GM19372 (cell line): ENCODE data around the gene FIBCD1.

Source experiments
- ATAC-seq: cut with Tn5 transposase; IDR thresholded peaks from one replicate; pipeline ENCODE4 v1.9.1; 2021; ENCODE audit warnings: mild to moderate bottlenecking, low read depth, moderate library complexity; ENCODE audit not compliant: unreplicated experiment

FIBCD1 gene

DNA sequence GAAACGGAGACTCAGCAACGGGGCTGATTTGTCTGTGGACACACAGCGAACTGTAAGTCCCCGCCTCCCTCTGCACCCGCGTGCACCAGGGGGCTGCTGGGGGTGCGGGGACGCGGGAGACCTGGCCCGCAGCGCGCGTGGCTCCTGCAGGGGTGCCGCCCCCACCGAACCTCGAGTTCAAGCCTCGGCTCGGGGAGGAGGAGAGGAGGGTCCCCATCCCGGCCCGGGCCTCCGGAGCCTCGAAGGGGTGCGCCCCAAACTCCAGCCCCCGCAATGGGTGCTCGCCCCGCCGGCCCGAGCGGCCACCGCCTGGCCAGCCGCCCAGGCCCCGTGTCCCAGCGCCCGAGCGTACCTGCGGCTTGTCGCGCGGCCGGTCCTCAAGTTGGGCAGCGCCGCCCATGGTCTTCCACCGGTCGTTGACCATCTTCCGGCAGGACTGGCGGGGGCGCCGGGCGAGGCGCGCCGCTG, 829 bp downstream of the FIBCD1 start:
- no peak for ATAC-seq

DNA sequence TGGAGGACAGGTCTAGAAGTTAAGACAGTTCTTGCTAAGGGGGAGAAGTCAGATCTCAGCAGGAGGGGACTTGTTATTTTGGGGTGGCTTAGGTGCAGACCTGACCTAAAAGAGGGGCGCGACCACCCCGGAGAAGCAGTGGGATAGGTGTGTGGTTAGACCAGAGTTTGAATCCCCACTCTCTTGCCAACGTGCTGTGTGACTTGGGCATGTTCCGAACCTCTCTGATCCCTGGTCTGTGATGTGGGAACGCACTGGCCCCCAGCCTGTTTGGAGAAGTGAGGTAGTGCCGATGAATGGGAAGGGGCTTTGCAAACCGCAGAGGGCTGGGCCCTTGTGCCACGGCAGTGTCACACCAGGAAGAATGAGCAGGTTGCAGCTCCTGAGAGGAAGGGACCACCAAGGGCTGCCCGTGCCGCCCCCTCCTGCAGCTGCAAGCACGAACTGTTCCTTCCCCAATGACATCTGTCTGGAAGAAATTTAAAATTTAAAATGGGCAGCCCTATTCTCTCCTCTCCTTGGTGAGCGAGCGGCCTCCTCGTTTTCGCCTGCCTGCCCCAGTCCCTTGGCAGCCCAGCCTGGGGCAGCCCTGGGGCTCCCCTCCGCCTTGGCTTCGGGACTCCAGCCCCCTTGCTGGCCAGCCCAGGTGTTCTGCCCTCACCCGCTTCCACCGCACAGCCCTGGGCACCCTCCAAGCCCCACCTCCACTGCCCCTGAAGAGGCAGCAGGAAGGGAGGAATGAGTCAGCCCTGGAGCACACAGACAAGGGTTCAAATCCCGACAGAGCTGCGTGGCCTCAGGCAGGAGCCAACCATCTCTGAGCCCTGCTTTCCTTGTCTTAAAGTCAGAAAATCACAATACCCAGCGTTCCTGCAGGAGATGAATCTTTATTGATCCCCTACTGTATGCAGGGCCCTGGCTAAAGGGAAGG, 1.6 kb downstream of the FIBCD1 start:
- no peak for ATAC-seq

DNA sequence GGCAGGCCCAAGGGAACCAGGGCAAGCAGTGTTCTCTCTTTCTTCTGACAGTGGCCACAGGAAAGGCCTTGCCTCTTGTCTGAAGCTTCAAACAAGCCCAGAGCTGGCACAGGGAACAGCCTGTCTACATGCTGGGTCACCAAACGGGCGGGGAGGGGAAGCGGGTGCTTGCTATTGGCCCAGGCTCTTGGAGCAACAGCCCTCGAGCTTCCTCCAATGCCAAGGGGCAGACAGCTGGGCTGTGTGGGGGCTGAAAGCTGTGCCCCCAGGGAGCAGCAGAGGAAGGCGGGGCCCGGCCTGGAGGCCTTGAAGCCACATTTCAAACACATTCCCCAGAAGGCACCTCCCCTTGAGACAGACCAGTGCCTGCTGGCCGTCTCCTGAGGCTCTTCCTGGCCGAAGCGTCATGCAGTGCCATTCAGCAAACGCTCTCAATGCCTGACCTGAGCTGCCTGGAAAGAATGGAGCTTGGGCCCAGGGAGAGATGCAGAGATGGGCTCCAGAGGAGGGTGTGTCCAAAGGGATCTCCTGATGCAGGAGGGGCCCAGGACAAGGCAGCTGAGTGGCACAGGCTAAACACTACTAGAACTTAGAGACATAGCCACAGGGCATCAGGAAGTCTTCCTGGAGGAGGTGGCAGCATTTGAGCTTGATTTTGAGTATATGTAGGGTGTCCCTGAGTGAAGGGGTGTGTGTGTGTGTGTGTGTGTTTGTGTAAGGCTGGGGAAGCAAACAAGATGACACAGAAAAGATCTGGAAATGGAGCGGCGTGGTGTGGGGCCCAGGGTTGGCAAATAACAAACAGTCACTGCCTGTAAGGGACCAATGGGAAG, 2.5 kb downstream of the FIBCD1 start:
- no peak for ATAC-seq

DNA sequence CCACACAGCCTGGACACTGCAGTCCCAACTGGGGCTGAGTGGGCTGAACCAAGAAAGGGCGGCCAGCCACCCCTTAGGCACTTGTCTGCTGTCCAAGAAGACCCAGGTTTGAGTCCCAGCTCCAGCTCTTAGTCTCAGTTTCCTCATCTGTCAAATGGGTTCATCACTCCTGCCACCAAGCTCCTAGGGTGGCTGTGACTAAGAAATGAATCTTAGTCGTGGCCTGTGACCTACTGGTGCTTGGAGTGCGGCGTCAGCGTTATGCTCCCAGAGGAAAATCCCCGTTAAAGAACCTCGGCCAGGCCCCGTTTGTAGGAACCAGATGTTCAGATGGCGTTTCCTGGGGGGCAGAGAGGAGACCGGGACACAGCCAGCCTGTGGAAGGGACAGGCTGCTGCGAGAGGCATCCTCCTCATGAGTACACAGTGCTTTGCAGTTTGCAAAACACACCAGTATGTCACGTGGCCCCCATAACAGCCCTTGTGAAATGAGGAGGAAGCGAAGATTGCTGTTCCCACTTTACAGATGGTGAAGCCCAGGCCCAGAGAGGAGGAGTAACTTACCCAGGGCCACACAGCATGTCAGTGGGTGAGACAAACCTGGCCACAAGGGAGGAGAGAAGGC, 3.3 kb downstream of the FIBCD1 start:
- ATAC-seq, result no peak

DNA sequence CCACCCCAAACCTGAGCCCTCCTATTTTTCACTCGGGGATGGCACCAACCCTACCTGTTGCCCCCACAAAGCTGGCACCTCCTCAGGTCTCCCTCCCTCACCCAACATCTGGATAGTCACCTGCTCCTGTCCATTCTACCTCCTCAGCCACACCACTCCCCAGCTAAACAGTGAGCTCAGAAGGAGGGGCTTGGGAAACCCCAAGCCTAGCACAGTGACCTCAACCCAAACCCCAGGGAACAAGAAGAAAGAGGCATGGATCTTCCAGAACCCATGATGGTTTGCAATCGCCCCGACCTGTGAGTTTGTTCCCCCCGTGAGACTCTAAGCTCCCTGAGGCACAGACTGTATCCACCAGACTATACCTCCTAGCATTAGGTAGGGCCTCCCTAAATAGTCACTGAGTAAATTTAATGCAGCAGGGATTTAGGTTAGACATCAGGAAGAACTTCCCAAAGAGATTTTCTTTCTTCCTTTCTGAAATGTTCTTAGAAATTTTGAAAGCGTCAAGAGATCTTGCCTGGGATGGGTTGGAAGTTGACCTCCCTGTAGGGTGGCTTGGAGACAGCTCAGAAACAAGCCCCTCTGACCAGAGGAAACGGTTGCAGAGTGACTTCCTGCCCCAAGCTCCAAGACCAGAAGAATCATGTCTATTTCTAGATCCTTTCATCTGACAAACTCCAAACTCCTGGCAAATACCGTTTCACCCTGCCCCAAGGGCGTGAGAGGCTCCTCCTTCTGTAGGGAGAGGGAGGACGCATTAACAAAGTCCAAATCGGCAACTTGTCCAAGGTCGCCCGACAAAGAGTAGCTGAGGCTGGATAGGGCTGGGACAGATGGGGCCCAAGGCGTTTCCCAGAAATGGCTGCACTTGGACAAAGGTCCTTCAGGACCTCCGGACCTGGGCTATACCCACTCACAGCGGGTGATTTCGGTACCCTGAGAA, 4.1 kb downstream of the FIBCD1 start:
- no peak for ATAC-seq

DNA sequence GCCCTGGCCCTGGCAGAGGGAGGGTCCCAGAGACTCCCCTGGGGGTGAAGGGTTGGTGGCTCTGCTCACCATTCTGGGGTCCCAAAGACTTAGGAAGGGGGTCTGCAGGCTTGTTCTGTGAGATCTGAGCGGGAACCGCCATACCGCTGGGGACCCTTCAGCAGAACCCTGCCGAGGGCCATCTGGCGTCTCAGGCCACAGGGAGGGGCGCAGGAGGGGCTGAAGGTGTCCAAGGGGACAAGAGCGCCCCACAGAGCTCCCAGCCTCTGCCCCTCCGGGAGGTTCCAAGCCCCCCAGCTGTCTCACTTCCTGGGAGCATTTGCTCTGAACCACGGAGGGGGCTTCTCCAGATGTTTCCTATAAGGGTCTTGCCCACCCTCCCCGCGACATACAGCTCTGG, 4.8 kb downstream of the FIBCD1 start:
- ATAC-seq, result no peak

DNA sequence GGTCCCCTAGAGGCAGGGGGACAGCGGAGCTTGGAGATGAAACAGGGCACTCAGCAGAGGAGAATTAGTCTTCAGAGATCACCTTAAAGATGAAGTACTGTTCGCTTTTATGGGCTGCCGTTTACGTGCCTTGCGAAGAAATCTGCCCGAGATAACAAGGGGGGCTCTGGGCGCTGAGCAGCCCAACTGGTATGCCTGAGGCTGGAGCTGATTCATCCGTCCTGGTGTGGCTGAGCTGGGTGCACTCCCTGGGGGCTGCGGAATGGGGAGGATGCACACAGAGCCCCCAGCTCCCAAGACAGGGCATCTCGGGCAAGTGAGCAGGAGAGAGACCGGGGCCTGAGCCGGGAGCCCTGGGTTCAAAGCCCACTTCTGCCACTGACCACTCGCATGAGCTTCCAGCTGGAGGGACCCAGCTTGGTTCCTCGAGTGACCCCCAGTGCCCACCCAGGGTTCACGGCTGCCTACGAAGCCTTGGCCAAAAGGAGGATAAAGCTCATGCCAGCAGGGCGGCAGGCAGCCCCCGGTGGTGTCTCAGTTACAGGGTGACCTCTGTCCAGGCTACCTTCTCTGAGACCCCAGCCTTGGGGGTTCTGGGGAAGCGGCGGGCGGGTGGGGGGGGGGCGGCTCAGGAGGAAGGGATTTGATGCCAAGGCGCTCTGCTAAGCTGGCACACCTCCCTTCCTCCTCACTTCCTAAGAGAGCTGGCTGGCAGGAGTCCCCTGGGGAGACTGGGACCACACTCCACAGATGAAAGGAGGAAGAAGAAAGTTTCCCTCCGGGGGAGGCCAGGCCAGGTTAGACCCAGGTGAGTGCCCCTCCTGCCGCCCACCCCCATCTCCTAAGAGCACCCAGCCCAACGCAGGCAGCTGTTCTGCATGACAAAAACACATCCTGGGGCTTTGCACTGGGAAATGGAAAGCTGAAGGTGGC, 5.7 kb downstream of the FIBCD1 start:
- no peak for ATAC-seq

DNA sequence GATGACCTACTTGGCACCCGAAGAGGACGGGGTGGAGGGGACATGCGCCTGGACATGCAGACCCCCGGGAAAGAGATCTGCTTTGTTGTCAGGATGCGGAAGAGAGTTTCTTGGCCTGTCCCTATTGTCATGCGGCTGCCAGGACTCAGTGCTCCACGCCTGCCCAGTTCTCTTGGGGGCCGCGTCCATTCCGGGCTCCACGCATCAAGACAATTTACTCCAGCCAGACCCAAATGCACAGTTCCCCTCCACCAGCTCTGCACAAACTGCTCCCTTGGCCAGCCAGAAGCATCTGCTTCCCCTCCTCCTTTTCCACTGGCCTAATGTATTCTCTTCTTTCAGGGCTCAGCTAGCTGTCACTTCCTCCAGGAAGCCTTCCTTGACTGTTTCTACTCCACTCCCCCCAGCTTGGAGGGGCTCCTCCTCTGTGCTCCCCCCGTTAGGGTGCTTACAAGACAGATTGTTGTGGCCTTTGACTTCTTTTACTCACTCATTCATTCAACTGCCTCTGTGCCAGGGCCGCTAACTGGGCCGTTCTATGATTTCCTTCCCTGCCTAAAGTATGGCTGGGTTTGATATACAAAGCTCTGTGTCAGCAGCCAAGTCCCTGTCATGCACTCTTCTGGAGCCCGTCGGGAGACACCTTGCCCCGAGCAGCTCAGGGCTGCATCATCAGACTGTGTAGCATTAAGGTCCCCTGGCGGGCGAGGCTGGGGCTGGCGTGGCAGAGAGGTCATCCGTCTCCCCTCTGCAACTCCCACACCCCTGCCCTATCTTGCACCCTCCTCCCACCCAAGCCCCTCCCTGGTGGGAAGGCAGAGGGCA, 6.6 kb downstream of the FIBCD1 start:
- no peak for ATAC-seq

DNA sequence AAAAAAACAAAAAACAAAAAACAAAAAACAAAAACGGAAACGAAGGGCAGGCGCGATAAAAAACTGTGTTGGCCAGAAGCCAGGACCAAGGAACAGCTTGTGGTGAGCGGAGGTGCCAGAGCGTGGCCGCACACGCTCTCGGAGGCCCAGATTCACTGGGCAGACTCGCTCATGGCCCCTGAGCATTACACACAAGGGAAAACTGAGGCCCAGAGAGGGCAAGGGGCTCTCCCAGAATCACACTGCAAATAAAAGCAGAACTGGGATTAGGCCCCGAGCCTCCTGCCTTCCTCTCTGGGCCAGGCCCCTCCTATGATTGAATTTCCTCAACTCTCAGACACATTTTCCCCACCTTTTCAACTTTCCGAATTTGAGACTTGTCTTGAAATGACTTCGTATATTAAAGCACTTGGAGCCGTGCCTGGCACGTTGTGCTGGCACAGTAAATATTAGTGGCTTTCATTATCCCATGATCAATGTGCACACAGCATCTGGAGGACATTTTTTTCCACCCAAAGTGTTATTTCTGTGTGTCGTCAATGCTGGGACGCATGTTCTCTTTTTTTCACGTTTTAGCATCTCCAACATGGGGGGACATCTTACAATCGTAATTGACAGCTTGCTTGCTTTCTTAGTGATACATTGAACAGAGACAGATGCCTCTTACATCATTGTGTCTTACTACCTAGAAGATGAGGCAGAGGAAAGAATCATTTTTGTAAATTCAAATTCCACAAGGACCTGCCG, 7.4 kb downstream of the FIBCD1 start:
- ATAC-seq, result no peak

DNA sequence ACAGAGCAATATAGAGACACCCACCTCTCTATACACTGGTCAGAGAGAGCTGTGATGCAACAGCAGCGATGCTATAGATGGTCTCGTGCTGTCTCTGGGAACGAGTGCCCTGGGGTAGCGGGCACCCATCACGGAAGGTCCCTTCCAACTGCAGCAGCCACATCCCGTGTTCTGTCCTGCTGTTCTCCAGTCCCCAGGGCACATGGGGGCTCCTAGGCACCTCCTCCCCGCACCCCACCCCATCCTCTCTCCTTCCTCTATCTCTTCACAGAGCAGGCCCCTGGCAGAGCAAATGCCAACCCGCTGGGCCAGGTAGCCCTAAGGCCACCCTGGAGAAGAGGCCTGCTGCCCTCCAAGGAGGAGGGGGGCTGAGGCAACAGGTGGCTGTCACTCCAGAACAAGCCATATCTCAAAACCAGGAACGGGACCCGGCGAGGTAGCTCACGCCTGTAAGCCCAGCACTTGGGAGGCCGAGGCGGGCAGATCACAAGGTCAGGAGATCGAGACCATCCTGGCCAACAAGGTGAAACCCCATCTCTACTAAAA, 8.2 kb downstream of the FIBCD1 start:
- no peak for ATAC-seq

DNA sequence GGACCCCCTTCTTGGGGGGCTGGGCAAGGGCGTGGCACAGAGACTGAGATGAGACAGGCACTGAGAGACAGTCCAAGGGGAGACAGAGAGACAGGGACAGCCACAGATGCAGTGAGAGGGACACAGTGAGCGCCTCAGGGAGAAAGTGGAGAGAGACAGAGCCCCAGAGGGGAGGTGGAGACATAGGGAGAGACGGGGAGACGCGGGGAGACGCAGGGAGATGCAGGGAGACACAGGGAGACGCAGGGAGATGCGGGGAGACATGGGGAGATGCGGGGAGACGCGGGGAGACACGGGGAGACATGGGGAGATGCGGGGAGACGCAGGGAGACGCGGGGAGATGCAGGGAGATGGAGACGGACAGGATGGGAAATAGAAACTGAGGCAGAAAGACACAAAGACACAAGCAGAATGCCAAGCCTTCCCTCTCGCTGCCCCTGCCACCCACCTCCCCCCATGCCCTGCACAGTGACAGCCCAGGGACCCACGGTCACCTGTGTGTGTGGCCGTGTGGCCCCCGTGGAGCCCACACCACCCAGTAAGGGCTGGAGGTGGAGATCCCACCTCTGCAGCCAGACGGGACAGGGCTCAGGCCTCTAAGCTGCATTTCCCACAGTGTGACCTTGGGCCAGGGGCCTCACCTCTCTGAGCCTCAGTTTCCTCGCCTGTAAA, 8.8 kb downstream of the FIBCD1 start:
- ATAC-seq, result no peak

DNA sequence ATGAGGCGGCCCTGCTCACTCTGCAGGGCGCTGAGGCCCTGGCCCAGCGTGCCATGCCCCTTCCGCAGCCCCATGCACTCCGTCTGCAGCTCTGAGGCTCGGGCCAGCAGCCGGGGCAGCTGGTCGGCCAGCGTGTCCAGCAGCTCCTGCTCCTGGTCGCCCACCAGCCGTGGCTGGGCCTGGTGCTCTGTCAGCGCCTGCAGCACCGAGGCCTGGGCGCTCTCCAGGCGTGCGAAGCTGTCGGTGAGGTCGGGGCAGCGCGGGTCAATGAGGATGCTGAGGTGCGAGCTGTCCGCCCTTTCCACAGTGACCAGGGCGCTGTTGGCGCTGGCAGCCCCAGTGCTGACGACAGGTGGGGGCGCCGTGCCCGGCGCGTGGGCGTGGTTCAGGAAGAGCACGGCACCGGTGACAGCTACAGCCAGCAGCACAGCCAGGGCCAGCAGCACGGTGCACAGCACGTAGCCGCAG, 9.4 kb downstream of the FIBCD1 start:
- no peak for ATAC-seq

DNA sequence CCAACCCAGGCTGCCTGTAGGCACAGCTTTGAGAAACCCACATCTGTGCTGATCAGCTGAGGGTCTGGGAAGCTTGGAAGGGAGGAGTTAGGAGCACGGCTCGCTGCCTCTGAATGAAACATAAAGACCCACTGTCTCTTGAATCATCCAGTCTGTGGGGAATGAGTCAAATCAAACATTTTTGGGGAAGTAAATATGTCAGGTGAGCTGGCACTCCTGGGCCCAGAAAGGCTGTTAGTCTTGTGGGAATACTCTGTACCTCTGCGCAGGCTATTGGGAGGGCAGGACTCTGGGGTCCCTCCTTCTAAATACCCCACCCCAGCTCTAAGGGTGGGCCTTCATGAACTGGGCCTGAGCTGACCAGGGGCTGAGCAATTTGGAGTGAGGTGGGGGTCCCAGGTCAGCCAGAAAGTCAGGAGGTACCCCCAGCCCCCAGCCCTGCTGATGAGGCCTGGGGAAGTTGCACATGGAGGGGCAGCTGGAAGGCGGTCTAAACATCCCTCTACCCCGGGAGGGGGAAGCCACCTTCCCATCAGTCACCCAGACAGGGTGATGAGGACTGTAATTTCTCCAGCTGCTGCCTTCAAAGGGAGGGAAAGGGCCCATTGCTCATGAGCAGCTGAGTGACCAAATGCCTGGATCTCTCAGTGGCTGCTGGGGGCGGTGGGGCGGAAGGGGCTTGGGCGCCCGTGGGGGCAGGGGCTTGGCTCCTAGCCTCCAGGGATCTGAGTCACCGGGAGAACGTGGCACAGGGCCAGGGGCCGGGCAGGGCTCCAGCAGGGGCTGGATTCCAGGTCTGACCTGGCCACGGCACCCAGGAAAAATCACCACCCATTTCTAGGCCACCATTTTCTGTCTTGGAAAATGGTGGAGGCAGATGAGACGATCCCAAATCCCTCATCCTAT, 10.8 kb downstream of the FIBCD1 start:
- no peak for ATAC-seq

DNA sequence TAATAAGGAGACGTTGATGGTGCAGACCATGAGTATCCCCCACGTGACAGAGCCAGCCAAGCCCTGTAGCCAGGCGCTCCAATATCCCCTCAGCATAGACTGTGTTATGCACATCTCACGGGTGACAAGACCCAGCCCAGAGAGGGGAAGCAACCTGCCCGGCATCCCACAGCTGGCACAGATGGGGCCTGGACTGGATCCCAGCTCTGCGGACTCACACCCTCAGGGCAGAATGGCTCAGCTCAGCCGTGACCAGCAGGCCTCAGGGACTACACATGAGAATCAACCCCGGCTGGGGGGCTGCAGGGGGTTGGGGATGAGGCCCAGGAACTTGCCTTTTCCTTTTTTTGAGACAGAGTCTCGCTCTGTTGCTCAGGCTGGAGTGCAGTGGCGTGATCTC, 11.7 kb downstream of the FIBCD1 start:
- ATAC-seq, result no peak

DNA sequence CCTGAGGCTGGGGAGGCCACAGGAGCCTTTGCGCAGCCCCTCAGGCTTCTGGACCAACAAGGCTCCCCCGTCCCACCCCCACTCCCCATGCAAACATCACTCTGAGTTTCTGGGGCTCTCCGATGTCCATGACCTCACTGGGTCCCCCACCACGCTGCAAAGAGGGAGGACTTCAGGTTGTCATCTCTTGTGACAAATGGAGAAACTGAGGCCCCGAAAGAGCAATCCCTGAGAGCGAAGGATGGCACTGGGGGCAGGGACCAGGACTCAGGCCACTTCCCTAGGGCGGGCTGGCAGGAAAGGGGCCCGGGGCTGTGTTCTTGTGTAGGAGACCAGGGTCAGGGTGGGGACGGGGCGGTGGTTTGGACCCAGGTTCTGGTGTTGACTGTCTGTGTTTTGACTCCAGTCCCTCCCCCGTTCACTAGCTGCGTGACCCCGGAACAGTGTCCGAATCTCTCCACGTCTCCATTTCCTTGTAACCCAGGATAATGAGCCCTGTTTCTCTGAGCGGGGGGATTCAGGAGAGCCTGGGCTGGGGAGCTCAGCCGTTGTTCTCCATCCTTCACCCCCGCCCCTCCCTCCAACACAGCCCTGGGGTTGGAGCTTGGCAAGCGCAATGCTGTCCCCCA, 13.9 kb downstream of the FIBCD1 start:
- no peak for ATAC-seq
